SU-DHL-6 (cell line): ENCODE results near the gene ZP2.

ENCODE experiments used
- CTCF ChIP-seq: fragments of 200-600 bp; sonication (generic); IDR thresholded peaks from one replicate; pipeline ENCODE4 v1.5.1; 2017; ENCODE audit warnings: antibody characterized with exemption, mild to moderate bottlenecking, low read length, moderate library complexity; ENCODE audit not compliant: insufficient read depth, poor library complexity, severe bottlenecking
- EZH2phosphoT487 ChIP-seq: fragments of 200-600 bp; sonication (generic), shearing (Covaris generic); conservative IDR thresholded peaks from 2 replicates; pipeline ENCODE4 v1.6.1; 2018; ENCODE audit warnings: mild to moderate bottlenecking, antibody characterized with exemption, low read length, moderate library complexity, mixed read lengths

GRCh38 chr16:21157632-21158031 lies 53.7 kb downstream of the ZP2 start:
- TF ChIP-seq CTCF (no peak), EZH2phosphoT487 (no peak)
